ENCODE data around the gene KCNJ4.
"Not testable (repeated sequence)": the region's sequence is repeated elsewhere in the genome, so short reads cannot be mapped to it uniquely, and the experiment has no call there.

KCNJ4 gene

DNA sequence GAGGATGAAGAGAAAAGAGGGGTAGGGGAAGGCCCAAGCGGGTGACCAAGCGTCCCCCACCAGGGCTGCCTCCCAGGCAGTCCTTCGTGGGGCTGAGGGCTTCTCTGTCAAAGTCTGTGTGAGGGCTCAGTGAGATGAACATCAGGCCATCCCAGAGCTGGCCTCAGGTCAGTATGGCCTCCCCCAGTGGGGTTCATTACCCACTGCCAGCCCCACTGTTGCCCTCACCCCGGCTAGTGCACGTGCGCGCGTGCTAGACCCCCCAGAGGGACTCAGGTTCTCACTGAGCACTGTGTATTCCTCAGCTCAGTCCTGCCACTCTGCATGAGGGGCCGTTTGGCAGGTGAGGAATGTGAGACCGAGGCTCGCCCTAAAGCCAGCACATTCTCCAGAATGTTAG, 16.2 kb upstream of the KCNJ4 start:
- Histone ChIP-seq H3K9me3 (no peaks in the 10 kb centered on the region), H3K27ac (no peak overlapping the region), H3K4me1 (ENCODE audit: control insufficient read depth in 1 of 2, insufficient read depth in 1 of 2, low read depth in 1 of 2, low read length in 1 of 2) (peaks cover 3 to 6% of the 10 kb centered on the region in 2 experiments), H3K4me3 (ENCODE audit: low read depth in 1 of 2, low read length in 1 of 2) (no peak overlapping the region), H3K27me3 (peaks cover 34% of the 10 kb centered on the region), H3K36me3 (no peaks in the 10 kb centered on the region)
- TF ChIP-seq, protein P1, sequence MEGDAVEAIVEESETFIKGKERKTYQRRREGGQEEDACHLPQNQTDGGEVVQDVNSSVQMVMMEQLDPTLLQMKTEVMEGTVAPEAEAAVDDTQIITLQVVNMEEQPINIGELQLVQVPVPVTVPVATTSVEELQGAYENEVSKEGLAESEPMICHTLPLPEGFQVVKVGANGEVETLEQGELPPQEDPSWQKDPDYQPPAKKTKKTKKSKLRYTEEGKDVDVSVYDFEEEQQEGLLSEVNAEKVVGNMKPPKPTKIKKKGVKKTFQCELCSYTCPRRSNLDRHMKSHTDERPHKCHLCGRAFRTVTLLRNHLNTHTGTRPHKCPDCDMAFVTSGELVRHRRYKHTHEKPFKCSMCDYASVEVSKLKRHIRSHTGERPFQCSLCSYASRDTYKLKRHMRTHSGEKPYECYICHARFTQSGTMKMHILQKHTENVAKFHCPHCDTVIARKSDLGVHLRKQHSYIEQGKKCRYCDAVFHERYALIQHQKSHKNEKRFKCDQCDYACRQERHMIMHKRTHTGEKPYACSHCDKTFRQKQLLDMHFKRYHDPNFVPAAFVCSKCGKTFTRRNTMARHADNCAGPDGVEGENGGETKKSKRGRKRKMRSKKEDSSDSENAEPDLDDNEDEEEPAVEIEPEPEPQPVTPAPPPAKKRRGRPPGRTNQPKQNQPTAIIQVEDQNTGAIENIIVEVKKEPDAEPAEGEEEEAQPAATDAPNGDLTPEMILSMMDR (IDR thresholded peaks at IDR 0.05), result no peak

DNA sequence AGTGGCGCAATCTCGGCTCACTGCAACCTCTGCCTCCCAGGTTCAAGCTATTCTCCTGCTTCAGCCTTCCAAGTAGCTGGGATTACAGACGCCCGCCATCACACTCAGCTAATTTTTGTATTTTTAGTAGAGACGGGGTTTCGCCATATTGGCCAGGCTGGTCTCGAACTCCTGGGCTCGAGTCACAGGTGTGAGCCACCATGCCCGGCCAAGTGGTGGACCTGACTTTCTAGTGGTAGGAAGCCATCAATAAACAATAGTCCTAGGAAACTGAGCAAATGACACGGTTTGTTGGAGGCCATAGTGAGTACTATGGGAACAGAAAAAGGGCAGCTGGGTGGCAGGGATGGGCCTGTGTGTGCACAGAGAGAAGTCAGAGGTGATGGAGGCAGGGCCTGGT, 15.2 kb upstream of the KCNJ4 start:
- H3K27me3 ChIP-seq, result peaks cover 44% of the 10 kb centered on the region
- H3K36me3 ChIP-seq; H3K9me3 ChIP-seq; H3K4me3 ChIP-seq (ENCODE audit: low read depth in 1 of 2, low read length in 1 of 2); H3K4me1 ChIP-seq (ENCODE audit: control insufficient read depth in 1 of 2, insufficient read depth in 1 of 2, low read depth in 1 of 2, low read length in 1 of 2); H3K27ac ChIP-seq: not testable (repeated sequence)

DNA sequence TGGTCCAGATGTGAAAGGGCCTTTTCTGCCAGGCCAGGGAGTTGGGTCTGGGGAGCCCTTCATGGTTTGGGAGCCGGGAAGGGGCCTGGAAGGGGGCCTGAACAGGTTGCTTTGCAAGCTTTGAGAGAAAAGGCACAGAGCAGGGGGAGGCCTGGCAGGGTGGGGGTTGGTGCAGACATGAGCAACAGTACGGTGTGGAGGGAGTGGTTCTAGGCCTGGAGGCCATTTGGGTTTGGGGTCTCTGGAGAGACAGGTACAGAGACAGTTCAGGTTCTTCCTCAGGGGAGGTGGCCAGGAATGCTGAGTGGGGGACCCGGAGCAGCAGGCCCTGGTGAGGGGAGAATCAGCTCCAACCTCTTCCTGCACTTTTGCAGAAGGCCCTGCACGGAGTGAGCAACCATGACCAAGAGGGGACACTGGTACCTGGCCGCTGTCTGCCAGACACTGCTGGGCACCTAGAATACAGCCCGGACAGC, 14.3 kb upstream of the KCNJ4 start:
- peaks cover 53% of the 10 kb centered on the region for H3K27me3 ChIP-seq
- no peak overlapping the region for H3K27ac ChIP-seq
- H3K4me3 ChIP-seq (ENCODE audit: low read depth in 1 of 2, low read length in 1 of 2), result no peak overlapping the region
- no peaks in the 10 kb centered on the region for H3K36me3 ChIP-seq
- H3K4me1 ChIP-seq (ENCODE audit: control insufficient read depth in 1 of 2, insufficient read depth in 1 of 2, low read depth in 1 of 2, low read length in 1 of 2), result peaks cover 3 to 6% of the 10 kb centered on the region in 2 experiments
- H3K9me3 ChIP-seq, result no peaks in the 10 kb centered on the region
- TF ChIP-seq, protein P1 (IDR thresholded peaks at IDR 0.05), result no peak

DNA sequence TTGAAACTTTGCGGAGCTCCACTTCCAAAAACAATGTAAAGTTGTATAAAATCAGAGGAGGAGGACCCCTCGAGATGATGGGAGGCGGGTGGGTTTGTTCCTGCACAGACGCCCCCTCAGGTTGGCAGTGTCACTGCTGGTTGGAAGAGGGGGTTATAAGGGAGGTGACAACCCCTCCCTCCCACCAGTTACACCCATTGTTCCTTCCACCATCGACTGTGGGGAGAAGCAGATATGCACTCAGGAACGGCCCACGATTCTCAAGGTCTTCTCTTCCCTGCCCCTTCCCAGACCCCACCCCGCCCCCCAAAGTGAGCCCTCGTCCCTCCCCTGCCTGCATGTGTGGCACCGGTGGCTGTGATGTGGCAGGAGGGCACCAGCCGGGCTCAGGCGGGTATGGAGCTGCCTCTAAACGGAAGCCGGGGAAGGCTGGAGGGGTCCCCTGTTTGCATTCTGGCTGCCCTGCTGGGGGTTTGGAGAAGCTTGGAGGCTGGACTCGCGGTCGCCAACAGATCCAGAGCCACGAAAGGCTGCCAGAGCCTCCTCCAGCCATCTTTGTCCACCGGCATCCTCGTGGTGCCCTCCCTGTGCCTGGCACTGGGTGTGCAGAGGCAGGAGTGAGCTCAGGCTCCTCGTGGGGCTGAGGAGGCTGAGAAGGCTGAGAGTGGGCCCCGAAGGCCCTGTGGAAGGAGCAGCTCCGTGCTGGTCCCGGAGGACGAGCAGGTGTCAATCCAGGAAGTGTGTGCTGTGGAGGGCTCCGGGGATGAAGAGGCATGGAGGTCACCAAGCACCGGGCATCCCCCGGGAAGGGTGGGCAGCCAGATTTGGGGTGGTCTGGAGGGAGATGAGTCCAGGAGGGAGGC, 13.7 kb upstream of the KCNJ4 start:
- Histone ChIP-seq H3K9me3 (no peaks in the 10 kb centered on the region), H3K27ac (no peak overlapping the region), H3K4me3 (ENCODE audit: low read depth in 1 of 2, low read length in 1 of 2) (no peak overlapping the region), H3K27me3 (peaks cover 59% of the 10 kb centered on the region), H3K4me1 (ENCODE audit: control insufficient read depth in 1 of 2, insufficient read depth in 1 of 2, low read depth in 1 of 2, low read length in 1 of 2) (peaks cover 3 to 6% of the 10 kb centered on the region in 2 experiments), H3K36me3 (no peaks in the 10 kb centered on the region)
- TF ChIP-seq, protein P1 (IDR thresholded peaks at IDR 0.05), result no peak

DNA sequence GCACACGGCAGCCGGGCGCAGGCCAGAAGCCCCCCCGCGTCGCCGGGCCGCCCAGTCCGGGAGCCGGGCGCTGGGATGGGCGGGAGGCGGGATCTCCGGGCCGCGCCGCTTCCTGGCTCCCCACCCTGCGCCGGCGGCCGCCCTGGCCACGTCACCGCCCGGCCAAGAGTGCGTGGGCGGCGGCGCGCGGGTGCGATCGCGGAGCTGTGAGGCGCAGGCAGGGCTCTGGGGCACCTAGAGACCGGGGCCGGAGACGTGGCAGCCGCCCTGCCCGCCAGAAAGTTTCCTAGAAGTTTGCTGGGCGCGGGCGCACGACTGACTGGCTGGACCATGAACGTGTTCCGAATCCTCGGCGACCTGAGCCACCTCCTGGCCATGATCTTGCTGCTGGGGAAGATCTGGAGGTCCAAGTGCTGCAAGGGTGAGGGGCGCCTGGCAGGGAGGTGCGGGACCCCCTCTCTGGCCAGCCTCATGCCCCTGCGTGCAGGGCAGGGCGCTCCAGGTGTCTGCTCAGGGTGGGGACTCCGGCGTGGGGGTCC, 13.0 kb upstream of the KCNJ4 start, which contains the start of gene KDELR3:
Gene KDELR3 (plus strand): TSS at position 193 of the 539 bp plus-strand sequence. CDS start 138 bp downstream, at position 331.
- H3K36me3 ChIP-seq, result no peaks in the 10 kb centered on the region
- no peak within 1 kb of the TSS for H3K27ac ChIP-seq
- H3K9me3 ChIP-seq, result no peaks in the 10 kb centered on the region
- peaks cover 3 to 6% of the 10 kb centered on the region in 2 experiments for H3K4me1 ChIP-seq (ENCODE audit: control insufficient read depth in 1 of 2, insufficient read depth in 1 of 2, low read depth in 1 of 2, low read length in 1 of 2)
- H3K27me3 ChIP-seq, result peaks cover 66% of the 10 kb centered on the region
- TF ChIP-seq, protein P1 (IDR thresholded peaks at IDR 0.05), result no peak
- no peak within 1 kb of the TSS for H3K4me3 ChIP-seq (ENCODE audit: low read depth in 1 of 2, low read length in 1 of 2)

DNA sequence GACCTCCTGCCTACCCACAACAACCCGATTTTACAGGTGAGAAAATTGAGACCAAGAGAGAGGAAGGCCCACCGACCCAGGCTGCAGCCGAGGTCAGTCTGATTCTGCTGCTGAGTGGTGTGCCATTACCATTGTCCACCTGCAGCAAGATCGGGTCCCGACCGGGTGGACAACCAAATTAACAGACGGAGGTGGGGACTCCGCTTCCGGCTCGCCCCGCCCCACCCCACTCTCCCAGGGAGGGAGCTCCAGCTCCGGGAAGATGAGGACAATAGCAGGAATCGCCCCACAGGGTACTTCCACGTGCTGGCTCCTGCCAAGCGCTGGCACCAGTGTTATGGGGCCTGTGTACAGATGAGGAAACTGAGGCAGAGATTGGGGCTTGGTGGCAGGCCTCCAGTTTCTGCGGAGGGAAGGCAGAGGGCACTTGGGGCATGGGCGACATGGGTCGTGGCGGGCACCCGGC, 12.5 kb upstream of the KCNJ4 start:
- H3K4me1 ChIP-seq (ENCODE audit: control insufficient read depth in 1 of 2, insufficient read depth in 1 of 2, low read depth in 1 of 2, low read length in 1 of 2), result peaks cover 3 to 6% of the 10 kb centered on the region in 2 experiments
- no peak overlapping the region for H3K4me3 ChIP-seq (ENCODE audit: low read depth in 1 of 2, low read length in 1 of 2)
- TF ChIP-seq, protein P1 (IDR thresholded peaks at IDR 0.05), result no peak
- no peaks in the 10 kb centered on the region for H3K9me3 ChIP-seq
- no peaks in the 10 kb centered on the region for H3K36me3 ChIP-seq
- H3K27ac ChIP-seq, result no peak overlapping the region
- peaks cover 72% of the 10 kb centered on the region for H3K27me3 ChIP-seq
